HG03060 (cell line): ENCODE results near the gene RBMS1.

ENCODE experiments used
- ATAC-seq: cut with Tn5 transposase; IDR thresholded peaks from one replicate; pipeline ENCODE4 v1.9.1; 2021; ENCODE audit warnings: low read depth, moderate number of reproducible peaks; ENCODE audit not compliant: unreplicated experiment

RBMS1 gene

DNA sequence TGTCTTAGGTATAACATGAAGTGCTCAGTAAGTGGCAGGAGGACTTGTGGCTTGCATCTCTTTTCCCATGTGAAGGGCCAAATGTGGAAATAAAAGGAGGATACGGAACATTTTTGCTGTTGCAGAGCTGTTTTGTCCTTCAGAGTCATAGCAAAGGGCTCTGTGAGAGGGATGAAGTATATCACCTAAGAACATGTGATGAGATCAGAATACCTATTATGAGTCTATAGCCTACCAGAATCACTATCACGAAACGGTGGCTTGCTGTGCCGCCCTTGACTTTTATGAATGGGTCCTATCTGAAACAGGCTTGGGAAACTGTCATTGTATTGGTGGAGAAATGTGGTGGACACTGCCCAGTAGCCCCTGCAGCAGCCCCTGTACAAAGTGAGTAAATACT, 226.6 kb downstream of the RBMS1 start:
- no peak for ATAC-seq

DNA sequence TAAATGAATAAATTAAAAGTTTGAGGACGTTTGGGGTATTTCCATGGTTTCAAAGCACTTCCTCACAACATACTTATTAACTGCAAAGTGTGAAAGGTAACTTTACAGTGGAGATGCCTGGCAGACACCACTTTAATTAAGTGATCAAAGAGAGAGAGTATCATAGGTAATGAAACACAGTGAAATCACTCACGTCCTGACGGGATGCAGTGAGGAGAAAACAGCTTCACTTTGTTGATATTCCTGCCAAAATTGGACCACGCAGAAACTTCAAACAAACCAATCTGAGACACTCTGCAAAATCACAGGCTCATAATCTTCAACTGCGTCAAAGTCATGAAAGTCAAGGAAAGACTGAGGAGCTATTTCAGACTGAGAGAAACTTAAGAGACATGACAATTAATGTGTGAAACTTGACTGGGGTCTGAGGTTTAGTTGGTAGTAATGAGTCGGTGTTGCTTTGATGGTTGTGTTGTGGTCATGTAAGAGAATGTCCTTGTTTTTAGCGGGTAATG, 227.5 kb downstream of the RBMS1 start:
- no peak for ATAC-seq

DNA sequence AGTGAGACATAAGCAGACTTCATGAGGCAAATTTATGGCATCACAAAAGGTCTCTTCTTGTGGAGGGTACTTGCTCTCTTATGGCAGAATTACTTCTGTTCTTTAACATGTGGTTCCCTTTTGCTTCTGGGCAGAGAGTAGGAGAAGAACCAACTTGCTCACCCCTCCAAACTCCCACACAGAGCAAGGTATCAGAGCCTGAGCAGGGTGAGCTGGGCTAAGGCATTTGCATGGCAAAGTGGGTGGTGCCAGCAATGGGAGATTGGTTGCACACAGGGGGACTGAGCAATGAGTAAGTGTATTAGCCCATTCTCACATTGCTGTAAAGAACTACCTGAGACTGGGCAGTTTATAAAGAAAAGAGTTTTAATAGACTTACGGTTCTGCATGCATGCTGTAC, 229.3 kb downstream of the RBMS1 start:
- ATAC-seq: no peak

DNA sequence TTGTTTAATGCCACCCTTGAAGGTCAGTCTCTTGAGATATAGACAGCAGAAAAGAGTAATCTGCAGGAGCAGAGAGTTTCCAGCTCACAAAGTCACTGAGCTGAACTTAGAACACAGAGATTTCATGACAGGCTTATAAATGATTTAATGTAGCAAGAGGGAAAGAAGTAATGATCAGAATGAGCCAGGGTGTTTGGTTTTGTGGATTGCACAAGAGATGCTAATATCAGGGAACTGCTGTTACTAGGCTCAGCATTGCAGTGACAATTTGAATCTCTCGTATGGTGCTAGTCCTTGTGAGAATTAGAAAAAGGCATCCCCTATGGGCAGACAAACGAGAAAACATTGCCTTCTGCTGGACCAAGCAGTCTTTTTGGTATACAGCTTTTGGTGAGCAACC, 231.9 kb downstream of the RBMS1 start:
- no peak for ATAC-seq

DNA sequence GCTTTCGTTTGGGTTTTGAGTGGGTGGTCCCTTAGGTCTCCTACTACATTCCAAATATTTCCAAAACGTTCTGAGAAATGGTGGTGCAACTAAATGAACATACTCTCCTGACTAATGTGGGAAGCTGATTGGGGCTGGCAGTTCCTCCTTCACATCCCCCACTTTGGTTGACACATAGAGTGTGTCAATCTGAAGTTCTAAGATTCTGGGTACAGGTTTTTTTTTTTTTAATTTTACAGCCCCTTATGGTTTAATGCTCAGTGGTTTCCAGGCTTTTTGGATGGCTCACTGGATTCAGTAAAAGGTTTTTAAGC, 235.2 kb downstream of the RBMS1 start:
- no peak for ATAC-seq

DNA sequence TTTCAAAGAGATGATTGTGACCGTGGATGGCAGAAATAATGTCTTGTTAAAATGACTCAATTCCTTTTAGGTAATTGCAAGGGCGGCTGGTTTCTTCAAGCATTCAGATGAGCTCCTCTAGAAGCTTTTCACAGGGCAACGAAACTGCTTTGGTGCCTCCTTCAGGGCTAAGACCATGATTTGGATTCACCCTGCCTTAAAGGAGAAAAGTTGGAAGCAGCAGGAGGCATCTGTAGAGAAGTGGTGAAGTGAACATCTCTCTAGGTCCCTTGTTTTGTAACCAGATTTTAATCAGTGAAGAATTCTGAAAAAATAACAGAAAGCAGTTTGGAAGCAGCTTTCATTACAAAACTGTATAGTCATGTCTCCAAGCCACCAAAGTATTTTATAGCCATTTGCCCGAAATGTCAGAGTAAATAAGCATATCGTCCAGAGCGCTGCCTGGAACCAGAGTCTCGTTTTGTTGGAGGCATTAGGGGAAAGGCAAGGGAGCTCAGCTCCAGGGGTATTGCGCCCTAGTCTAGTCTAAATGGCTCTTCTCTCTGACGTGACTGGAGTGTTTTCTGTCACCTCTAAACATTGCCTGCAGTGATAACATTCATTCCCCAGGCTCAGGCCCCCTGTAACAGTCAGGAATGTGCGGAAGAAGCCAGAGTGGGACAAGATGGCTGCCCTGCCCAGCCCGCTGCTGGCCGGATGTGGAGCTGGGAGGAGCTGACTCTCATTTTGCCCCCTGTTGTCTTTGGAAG, 235.7 kb downstream of the RBMS1 start:
- ATAC-seq: no peak

DNA sequence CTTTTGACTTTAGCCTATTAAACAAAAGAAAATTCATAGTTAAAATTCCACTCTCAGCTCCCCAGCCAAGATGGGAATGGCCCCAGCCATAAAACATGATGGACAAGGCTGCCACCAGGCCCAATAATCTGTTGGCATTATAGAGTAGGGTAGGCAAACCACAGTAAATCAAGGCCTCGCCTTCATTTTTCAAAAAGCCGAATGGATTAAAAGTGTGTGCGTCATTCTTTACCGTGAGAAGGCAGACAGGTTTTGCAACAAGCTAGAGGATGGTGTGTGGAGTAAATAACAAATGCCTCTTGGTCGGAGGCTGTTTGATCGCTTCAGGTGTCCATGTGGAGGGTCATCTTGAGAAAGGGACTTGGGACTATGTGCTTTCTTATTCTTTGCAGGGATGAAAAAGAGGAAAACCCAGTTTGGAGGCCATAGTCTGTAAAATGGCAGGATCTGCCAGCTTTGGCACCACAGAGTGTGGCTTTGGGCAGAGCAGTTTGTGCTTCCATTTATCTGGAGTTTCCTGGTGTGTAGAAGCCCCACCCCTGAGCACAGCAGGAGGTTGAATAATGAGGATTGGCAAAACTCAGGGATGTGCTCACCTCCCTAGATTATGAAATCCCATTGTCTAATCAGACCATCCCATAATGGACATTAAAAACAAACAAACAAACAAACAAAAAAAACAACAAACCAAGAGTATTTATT, 236.4 kb downstream of the RBMS1 start:
- no peak for ATAC-seq

DNA sequence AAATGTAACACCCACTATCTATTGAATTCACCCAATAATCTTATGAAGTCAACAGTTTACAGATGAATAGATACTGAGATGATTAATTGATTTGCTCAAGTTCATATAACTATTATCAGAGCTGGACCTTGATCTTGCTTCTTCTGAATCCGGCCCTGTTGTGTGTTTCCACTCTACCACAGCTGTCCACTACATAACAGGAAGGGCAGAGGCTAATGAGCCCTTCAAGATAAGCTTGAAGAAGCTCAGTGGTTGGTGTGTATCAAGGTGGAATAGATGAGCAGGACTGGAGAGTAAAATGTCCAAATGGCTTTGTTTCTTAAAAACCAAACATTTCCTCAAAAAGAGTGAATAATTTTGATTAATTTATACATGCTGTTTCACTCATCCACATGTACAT, 237.1 kb downstream of the RBMS1 start:
- ATAC-seq: no peak

DNA sequence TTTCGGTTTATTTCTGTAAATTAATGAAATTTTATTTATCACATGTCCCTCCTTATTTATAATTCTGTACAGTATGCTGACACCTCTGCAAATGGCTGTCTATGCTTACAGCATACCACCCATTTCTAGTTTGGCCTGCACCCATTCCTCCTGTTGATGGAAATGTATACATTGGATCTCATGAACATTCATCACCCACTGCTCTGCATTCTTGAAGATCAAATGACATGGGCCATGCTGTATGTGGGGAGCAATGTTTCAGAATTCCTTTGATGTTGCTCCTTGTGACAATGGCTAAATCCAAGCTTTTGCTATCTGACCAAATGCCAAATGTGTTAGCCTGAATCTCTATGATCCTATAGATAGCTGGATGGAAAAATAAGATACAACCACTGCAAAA, 238.2 kb downstream of the RBMS1 start:
- no peak for ATAC-seq

DNA sequence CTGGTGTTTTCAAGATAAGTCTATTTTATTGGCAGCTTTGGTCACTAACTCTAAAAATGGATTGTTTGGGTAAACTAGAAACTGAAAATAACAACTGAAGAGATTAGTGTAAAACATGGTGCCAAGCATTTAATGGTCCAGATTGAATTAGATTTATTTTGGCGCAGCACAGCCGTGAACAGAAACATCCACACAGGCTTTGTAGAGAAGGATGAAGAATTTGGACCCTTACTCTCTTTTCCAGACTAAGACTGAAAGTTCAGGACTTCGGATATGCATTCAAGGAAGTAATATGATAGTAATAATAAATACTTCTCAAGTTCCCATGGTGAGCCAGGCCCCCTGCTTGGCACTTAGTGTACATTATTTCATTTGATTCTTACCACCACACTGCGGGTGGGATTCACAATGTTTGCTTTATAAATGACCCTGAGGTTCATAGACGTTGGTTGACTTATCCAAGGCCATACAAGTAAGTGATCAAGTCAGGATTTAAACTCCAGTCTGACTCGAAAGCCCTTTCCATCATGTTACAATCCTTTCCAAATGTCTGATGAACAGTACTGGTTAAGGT, 239.3 kb downstream of the RBMS1 start:
- no peak for ATAC-seq

DNA sequence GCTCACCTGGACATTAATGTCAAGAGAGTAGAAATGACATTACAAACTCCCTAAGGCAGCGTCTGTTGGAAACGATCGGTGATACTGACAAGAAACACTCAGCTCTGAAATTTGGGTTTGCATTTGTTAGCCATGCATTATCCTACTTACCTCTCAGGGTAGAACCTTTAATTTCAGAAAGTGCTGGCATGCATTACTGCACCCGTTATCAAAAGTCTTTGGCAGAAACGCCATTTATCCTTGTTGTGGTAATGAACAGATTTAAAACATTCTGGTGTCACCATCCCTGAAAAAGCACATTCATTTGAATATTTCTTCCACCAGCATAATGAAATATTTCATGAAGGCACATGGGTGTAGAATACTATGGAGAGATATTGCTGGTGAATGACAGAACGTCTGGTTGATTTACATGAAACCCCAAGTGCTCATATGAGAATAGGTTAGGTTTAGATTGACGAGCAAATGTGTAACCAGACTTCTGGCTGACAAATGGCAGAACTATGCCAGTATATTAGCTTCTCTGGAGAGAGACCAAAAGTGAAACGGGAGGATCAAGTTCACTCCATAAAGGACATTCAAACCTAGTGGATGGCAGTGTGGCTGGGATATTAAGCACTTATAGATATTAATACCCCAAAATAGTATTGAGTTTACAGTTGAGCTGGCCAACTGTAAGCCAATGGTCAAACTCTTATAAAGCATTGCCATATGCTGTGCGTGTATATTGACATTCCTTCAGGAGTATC, 240.0 kb downstream of the RBMS1 start:
- ATAC-seq: no peak

DNA sequence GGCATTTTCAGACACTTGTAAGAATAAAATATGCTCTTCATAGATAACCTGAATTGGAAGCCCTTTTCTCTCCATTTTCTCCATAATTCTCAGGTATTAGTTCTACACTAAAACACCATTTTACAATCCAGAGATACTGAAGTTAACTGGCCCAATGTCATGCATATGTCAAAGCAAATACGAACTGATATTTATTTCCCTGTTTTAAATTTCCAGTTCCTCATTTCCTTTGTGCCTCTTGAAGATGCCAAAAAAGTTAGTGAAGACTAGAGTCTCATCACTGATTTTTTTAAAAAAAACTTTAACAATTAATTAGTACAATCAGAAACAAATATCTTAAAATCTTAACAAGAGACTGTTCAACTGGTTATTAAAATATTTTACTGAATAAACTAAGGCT, 240.7 kb downstream of the RBMS1 start:
- no peak for ATAC-seq

DNA sequence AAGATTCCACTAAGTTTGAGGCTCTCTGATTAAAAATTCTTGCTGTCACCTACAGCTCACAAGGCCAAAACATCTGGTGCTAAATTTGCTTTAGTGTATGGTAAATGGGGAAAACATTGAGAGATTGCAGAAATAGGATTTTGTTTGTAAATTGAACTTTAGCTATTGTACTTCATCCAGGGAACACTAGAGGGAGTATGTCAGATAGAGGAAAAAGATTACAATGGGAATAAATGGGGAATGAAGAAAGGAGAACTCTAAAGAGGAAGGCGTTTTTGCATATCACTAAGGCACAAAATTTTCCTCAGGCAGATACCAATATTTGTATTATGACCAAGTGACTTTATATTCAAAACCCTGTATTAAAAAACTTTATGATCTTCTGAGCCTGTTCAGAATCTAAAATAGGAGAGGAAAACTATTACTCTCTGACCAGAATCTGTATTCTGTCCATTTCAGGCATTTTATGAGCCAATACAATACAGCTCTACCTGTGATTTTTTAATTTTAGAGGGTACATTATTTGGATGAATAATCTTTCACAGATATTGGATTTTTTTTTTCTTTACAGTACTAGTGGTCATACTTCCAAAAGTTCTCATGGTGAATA, 241.2 kb downstream of the RBMS1 start:
- no peak for ATAC-seq

DNA sequence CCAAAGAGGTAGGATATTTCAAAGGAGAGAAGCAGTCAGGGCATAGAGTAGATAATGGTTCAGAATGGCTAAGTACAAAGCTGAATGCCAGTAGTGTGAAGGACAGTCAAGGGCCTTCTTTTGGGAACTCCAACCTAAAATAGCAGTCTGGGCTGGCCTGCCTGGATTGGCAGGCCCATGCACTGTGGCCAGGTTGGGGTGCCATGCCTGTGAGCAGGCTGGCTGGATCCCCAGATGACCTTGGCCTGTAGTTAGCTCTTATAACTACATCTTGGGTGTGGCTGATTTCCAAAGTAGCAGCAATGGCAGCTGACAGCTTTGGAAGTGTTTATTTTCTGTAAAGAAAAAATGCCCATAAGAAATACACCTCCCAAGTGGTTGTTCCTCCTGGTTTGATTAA, 242.0 kb downstream of the RBMS1 start:
- ATAC-seq: no peak

DNA sequence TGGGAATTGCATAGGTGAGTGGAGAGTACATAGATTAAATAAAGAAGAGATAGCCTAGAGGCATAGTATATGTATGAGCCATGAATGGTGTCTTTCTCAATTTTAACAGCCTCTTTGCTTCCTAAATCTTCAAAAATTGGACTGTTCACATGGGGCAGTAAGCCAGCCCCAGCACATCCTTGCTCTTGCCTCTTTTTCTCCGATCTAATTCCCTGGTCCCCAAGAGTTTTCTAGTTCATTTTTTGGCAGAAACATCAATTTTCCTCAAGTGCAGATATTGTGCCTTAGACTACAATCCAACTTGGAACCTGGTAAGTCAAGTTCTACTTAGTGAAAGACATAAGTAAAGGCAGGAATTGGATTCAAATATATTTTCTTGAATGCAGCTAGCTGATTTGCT, 243.7 kb downstream of the RBMS1 start:
- ATAC-seq: no peak

DNA sequence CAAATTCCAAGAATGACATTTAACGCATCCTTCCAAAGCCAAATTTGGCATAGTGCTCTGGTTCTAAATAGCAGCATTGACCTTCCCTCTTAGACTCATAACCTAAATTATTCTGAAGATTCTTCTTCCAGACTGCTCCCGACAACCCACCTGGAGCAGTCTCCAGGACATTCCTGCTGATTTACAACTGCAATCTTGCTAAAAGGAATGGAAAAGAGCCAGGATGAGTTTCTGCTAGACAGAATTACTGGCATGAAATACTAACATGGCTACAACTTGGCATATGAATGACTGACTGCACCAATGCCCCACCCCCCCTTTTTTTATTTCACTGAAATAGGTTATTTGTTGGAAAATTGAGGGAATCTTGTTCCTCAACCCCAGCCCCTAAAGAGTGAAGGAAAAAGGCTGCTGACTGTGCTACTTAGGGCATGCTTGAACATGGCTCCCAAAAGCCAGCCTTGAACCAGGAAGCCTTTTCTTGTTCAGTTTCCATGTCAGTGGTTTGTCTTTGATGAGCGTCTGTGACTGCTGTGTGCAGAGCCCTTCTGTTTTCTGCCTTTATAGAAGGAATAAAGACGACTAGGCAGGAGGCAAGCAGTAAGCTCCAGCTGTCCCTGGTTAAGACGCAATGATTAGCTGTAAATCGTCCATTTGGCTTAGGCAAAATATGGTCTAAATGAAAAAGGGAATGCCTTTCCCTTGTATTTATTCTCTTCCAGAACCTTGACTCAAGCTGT, 246.1 kb downstream of the RBMS1 start:
- no peak for ATAC-seq

DNA sequence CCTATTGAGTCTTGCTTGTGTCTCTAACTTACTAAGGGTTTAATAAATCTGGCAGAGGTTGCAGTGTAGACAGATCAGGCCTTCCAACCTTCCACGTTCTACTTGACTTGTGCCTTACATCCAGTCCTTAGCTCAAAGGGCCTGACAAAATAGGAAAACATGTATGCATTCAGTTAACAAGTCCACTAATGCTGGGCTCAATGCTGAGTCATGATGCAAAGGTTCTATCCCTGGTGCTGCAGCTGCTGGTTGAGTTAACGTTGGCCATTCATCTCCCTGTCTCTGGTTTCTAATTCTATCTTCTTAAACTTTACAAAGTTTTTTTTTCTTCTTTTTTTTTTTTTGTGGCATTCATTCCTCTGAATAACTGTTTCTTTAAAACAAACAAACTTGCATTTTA, 247.3 kb downstream of the RBMS1 start:
- ATAC-seq: no peak

DNA sequence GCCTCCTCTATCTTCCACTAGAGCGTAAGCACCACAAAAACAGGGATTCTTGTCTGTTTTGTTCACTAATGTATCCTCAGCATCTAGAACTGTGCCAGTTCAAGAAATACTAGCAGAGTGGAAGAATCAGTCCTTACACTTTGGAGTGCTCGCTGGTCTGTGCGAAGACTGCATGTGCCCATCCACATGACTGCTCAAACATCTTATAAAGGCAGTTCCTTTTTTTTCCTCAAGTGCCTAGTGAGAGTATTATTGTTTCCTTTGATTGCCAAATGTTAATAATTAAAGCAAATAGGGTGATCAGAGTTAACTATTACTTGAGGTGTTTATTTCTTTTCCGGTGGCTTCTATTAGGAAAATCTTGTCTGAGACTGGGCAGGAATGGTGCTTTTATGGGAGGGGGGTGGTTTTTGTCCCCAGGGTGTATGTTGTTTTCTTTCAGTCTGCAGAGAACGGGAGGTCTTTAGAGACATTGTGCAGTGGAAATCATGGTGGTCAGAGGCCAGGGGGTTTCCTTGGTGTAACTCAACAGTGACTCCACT, 247.9 kb downstream of the RBMS1 start:
- ATAC-seq: no peak

DNA sequence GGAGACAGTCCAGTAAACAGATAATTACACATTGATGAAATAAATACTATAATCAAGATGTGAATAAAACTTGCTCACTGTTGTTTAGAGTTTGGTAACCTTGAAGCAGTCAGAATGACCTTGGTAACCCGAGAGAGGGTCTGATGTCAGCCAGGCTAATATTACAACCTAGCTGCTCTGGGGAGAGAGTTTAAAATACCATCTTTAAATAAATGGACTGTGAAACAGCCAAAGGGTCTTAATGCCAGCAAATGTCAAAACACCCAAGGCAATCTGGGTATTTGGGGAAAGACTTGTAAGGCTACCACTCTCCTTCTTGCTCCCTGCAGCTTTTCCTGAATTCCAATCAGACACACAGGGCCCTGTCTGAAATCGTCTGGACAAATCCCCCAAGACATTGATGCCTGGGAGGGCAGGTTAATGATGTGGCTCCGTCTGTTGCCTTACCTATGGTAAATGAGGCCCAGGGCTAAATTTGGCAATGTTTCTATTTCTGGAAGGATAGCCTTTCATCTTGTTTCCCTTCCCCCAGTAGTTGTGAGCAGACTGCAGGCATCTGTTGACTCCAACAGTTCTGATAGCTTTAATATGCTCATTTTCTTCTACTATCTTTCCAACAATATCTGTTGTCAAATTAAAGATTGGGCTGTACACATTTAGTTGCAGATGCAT, 250.6 kb downstream of the RBMS1 start:
- no peak for ATAC-seq
